Tibial nerve (tissue), 4 donors: ENCODE measurements around the gene OR9A4. TPM values are rescaled to one million over a fixed set of nuclear protein-coding genes. Genes with fewer than 3 reads are reported as not detected.

Experiments
- total RNA-seq, 4 donors: library from RNA; depleted of rRNA; stranded (reverse); fragments of >200 nt; gene quantifications; one replicate each; pipeline ENCODE4 v1.1.0, GENCODE V29; 2016

Gene OR9A4
- total RNA-seq, 4 donors from 2014 or later: 0.59 TPM; not detected in 3

Other genes starting within 250 kb of the OR9A4 start
- 10 to 100 TPM; 14.1 to 16.7 (median 15.5) TPM for gene DENND11, start 214.2 kb upstream of the OR9A4 start, total RNA-seq
- gene WEE2, start 208.0 kb upstream of the OR9A4 start, total RNA-seq: not detected
- gene SSBP1, start 178.0 kb upstream of the OR9A4 start, total RNA-seq: 10 to 100 TPM; 77.9 to 96.3 (median 87.0) TPM
- gene TAS2R3, start 152.3 kb upstream of the OR9A4 start, total RNA-seq: 1 to 10 TPM; 3.1 to 5.9 (median 4.4) TPM
- 1 to 10 TPM; 1.5 to 7.3 (median 4.5) TPM for gene TAS2R4, start 139.7 kb upstream of the OR9A4 start, total RNA-seq
- 1 to 10 TPM; 1.8 to 9.0 (median 5.2) TPM for gene TAS2R5, start 126.2 kb upstream of the OR9A4 start, total RNA-seq
- not detected for gene PRSS37, start 74.9 kb upstream of the OR9A4 start, total RNA-seq
- 10 to 100 TPM in 1 of 4 donors, 1 to 10 TPM in 3; 3.0 to 13.1 (median 3.7) TPM for gene CLEC5A, start 30.6 kb downstream of the OR9A4 start, total RNA-seq
- gene TAS2R38, start 57.4 kb downstream of the OR9A4 start, total RNA-seq: not detected
- under 1 TPM; 0.20 to 0.30 (median 0.21) TPM for gene MGAM, start 79.5 kb downstream of the OR9A4 start, total RNA-seq
- 1 to 10 TPM in 3 of 4 donors, under 1 TPM in 1; under 0.01 to 7.3 (median 2.3) TPM for gene MGAM2, start 195.3 kb downstream of the OR9A4 start, total RNA-seq